Occipital lobe (tissue), 2 donors: ENCODE results near the gene HOXA2. TPM values are rescaled to one million over a fixed set of nuclear protein-coding genes. Genes with fewer than 3 reads are reported as not detected.

ENCODE experiments used
- DNase-seq: peaks from one replicate; lab custom pipeline; 2025; lab: John Stamatoyannopoulos, UW
- total RNA-seq: library from RNA; depleted of rRNA; stranded (reverse); fragments of >200 nt; gene quantifications from one replicate; pipeline ENCODE4 v1.2.3, GENCODE V29; 2014

HOXA2 gene
- total RNA-seq, 1 donor from 2014 or later = not detected

GRCh38 chr7:27112955-27113949 is 10.8 kb upstream of the HOXA2 start:
- DNase-seq = no peak

- no peak for DNase-seq
These were observed 9.9 kb upstream of the HOXA2 start for GRCh38 chr7:27112361-27112760.

GRCh38 chr7:27111751-27112277 is 9.3 kb upstream of the HOXA2 start:
- DNase-seq = no peak

- no peak for DNase-seq
These were observed 8.7 kb upstream of the HOXA2 start for GRCh38 chr7:27111042-27111750.

- DNase-seq = no peak
These were observed 7.9 kb upstream of the HOXA2 start for GRCh38 chr7:27110186-27111031.

- DNase-seq = no peak
These were observed 7.1 kb upstream of the HOXA2 start for GRCh38 chr7:27109466-27110185.

GRCh38 chr7:27108390-27109127 is 6.1 kb upstream of the HOXA2 start:
- no peak for DNase-seq

- no peak for DNase-seq
These were observed 5.2 kb upstream of the HOXA2 start for GRCh38 chr7:27107391-27108381.

GRCh38 chr7:27106901-27107240 is 4.4 kb upstream of the HOXA2 start:
- no peak for DNase-seq

- DNase-seq = no peak
These were observed 3.9 kb upstream of the HOXA2 start for GRCh38 chr7:27106181-27106900.

- DNase-seq = no peak
These were observed 3.0 kb upstream of the HOXA2 start for GRCh38 chr7:27105301-27106031.

GRCh38 chr7:27104341-27105058 is 2.0 kb upstream of the HOXA2 start:
- no peak for DNase-seq

- DNase-seq = no peak
These were observed 1.2 kb upstream of the HOXA2 start for GRCh38 chr7:27103489-27104226.

- no peak for DNase-seq
These were observed 414 bp downstream of the HOXA2 start for GRCh38 chr7:27101957-27102580.

- no peak for DNase-seq
These were observed 1.1 kb downstream of the HOXA2 start for GRCh38 chr7:27101171-27101956.
